Esophagus squamous epithelium (tissue), 5 donors: ENCODE measurements around the gene AXIN1. TPM values are rescaled to one million over a fixed set of nuclear protein-coding genes. Genes with fewer than 3 reads are reported as not detected.

Experiments used
- DNase-seq: peaks from one replicate; lab custom pipeline; 2025; lab: John Stamatoyannopoulos, UW
- H3K27ac ChIP-seq, 4 donors: fragments of 200-600 bp; sonication (generic); one replicate each; pipeline ENCODE4 v1.5.1; 2016 to 2019; ENCODE audit warnings: mild to moderate bottlenecking in 1 of 4
- H3K27me3 ChIP-seq, 4 donors: fragments of 200-600 bp; sonication (generic); 1 replicate in 3 of 4; 2 replicates in 1 of 4; pipeline versions ENCODE4 v1.5.1 to v1.6.0; 2017 to 2021; ENCODE audit warnings: antibody characterized with exemption in 1 of 4
- H3K36me3 ChIP-seq, 3 donors: fragments of 200-600 bp; sonication (generic); one replicate each; pipeline ENCODE4 v1.5.1; 2016 to 2019
- H3K4me1 ChIP-seq, 3 donors: fragments of 200-600 bp; sonication (generic); one replicate each; pipeline ENCODE4 v1.5.1; 2017 to 2019
- H3K4me3 ChIP-seq, 4 donors: fragments of 200-600 bp; sonication (generic); 1 replicate in 3 of 4; 2 replicates in 1 of 4; pipeline ENCODE4 v1.5.1; 2016 to 2019; ENCODE audit warnings: mild to moderate bottlenecking in 2 of 4, moderate library complexity in 1 of 4
- H3K9me3 ChIP-seq, 3 donors: fragments of 200-600 bp; sonication (generic); one replicate each; pipeline ENCODE4 v1.5.1; 2016 to 2019
- POLR2A ChIP-seq, 4 donors: fragments of 450-650 bp; IDR thresholded peaks; one replicate each; pipeline ENCODE4 v1.6.1; 2017; ENCODE audit warnings: antibody characterized with exemption in 4 of 4, mild to moderate bottlenecking in 4 of 4, moderate library complexity in 3 of 4
- WGBS, 2 donors: methylation state at CpG; one replicate each; pipeline ENCODE4 v1.1.5; 2018; 5-methylcytosine and 5-hydroxymethylcytosine counted together
- intact Hi-C: fragments of 100-400 bp; cut with DNase I; formaldehyde crosslinking; loops from one replicate; pipeline ENCODE4 v1.15.0; 2022
- total RNA-seq, 4 donors: library from RNA; depleted of rRNA; stranded (reverse); fragments of >200 nt; gene quantifications; one replicate each; pipeline ENCODE4 v1.1.0, GENCODE V29; 2016
- TF ChIP-seq, protein P1 (sequence below), 6 experiments: fragments of 450-650 bp in 4 of 6; fragments of 200-600 bp in 2 of 6; sonication (generic) in 2 of 6; IDR thresholded peaks; one replicate each; pipeline ENCODE4 v1.5.1; 2016 to 2019; ENCODE audit warnings: antibody characterized with exemption in 6 of 6, mild to moderate bottlenecking in 4 of 6, moderate library complexity in 4 of 6
- donor health status: DM: yes; HTN: yes; CAD: no.

AXIN1 gene
- total RNA-seq, 4 donors from 2014 or later: 17.8 to 32.2 (median 22.2) TPM

DNA sequence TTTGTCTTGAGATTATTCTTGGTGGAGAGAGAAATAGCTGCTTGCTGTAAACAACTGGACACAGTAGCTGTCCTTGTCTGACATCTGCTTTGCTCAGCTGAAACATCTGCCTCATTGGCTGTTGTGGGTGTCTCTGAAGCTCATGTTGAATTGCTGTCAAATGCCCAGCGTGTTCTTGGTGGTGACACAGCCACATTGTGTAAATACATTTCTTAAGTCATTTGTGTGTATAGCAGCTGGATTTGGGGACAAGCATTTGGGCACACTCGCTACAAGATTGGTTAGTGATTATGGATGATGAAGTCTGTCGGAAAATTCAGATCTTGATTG lies 112.6 kb downstream of the AXIN1 start:
- H3K9me3 ChIP-seq: no peaks in the 10 kb centered on the region
- H3K27me3 ChIP-seq: no peaks in the 10 kb centered on the region
- H3K36me3 ChIP-seq: peaks cover 0 to 8% (median 0%) of the 10 kb centered on the region in 3 donors
- peak overlapping the region in 3 of 4 donors; percentile 3 to 75 (median 71) for H3K27ac ChIP-seq
- peaks cover 0 to 61% (median 34%) of the 10 kb centered on the region in 3 donors for H3K4me1 ChIP-seq
- 66 to 74% methylated on average over 3 of the region's 3 CpGs for WGBS, 2 donors
- H3K4me3 ChIP-seq: no peak overlapping the region
- DNase-seq: no peak
- TF ChIP-seq POLR2A (IDR thresholded peaks at IDR 0.05): no peak
- TF ChIP-seq, protein P1, sequence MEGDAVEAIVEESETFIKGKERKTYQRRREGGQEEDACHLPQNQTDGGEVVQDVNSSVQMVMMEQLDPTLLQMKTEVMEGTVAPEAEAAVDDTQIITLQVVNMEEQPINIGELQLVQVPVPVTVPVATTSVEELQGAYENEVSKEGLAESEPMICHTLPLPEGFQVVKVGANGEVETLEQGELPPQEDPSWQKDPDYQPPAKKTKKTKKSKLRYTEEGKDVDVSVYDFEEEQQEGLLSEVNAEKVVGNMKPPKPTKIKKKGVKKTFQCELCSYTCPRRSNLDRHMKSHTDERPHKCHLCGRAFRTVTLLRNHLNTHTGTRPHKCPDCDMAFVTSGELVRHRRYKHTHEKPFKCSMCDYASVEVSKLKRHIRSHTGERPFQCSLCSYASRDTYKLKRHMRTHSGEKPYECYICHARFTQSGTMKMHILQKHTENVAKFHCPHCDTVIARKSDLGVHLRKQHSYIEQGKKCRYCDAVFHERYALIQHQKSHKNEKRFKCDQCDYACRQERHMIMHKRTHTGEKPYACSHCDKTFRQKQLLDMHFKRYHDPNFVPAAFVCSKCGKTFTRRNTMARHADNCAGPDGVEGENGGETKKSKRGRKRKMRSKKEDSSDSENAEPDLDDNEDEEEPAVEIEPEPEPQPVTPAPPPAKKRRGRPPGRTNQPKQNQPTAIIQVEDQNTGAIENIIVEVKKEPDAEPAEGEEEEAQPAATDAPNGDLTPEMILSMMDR (IDR thresholded peaks at IDR 0.05): no peak
- intact Hi-C loops: no loop called here

Other genes with a start within 250 kb of the AXIN1 start
- 10 to 100 TPM; 14.5 to 28.0 (median 18.8) TPM for gene NPRL3, start 214.1 kb downstream of the AXIN1 start, total RNA-seq
- not detected for gene HBZ, start 200.1 kb downstream of the AXIN1 start, total RNA-seq
- gene HBM, start 186.7 kb downstream of the AXIN1 start, total RNA-seq: not detected
- gene HBA2, start 179.8 kb downstream of the AXIN1 start, total RNA-seq: 1 to 10 TPM in 2 of 4 donors, not detected in 2; 4.7 to 5.0 TPM
- gene HBA1, start 176.0 kb downstream of the AXIN1 start, total RNA-seq: 10 to 100 TPM in 1 of 4 donors, 1 to 10 TPM in 1, not detected in 2; 1.0 to 12.9 TPM
- gene HBQ1, start 172.3 kb downstream of the AXIN1 start, total RNA-seq: not detected
- 10 to 100 TPM; 33.5 to 74.2 (median 46.5) TPM for gene LUC7L, start 123.3 kb downstream of the AXIN1 start, total RNA-seq
- 100 to 1,000 TPM in 1 of 4 donors, 10 to 100 TPM in 3; 16.5 to 147 (median 60.0) TPM for gene FAM234A, start 117.9 kb downstream of the AXIN1 start, total RNA-seq
- gene RGS11, start 76.8 kb downstream of the AXIN1 start, total RNA-seq: 1 to 10 TPM in 3 of 4 donors, under 1 TPM in 1; 0.88 to 4.8 (median 2.6) TPM
- not detected for gene ARHGDIG, start 72.1 kb downstream of the AXIN1 start, total RNA-seq
- not detected for gene PDIA2, start 69.6 kb downstream of the AXIN1 start, total RNA-seq
- 10 to 100 TPM; 57.9 to 68.2 (median 63.0) TPM for gene MRPL28, start 17.8 kb upstream of the AXIN1 start, total RNA-seq
- 10 to 100 TPM; 23.5 to 31.7 (median 27.6) TPM for gene PGAP6, start 29.3 kb upstream of the AXIN1 start, total RNA-seq
- 10 to 100 TPM; 20.7 to 48.3 (median 25.3) TPM for gene NME4, start 44.5 kb upstream of the AXIN1 start, total RNA-seq
- 10 to 100 TPM; 13.6 to 19.6 (median 17.0) TPM for gene DECR2, start 49.2 kb upstream of the AXIN1 start, total RNA-seq
- gene RAB11FIP3, start 72.9 kb upstream of the AXIN1 start, total RNA-seq: 10 to 100 TPM in 2 of 4 donors, 1 to 10 TPM in 2; 8.0 to 25.6 (median 10.1) TPM
- 10 to 100 TPM; 29.4 to 69.6 (median 52.4) TPM for gene CAPN15, start 175.0 kb upstream of the AXIN1 start, total RNA-seq
- not detected for gene PRR35, start 207.7 kb upstream of the AXIN1 start, total RNA-seq
- gene NHLRC4, start 214.3 kb upstream of the AXIN1 start, total RNA-seq: under 1 TPM in 3 of 4 donors, not detected in 1; 0.09 to 0.95 (median 0.59) TPM
- gene PIGQ, start 217.2 kb upstream of the AXIN1 start, total RNA-seq: 10 to 100 TPM; 15.9 to 24.0 (median 20.4) TPM
- gene RAB40C, start 237.3 kb upstream of the AXIN1 start, total RNA-seq: 10 to 100 TPM; 14.2 to 31.4 (median 20.3) TPM